Peyer's patch (tissue), 4 donors: Measurements from ENCODE around the gene STRIT1. TPM values are rescaled to one million over a fixed set of nuclear protein-coding genes. Genes with fewer than 3 reads are reported as not detected.

Experiments used
- DNase-seq, 3 donors: peaks; one replicate each; pipeline ENCODE4 v3.0.0-alpha.2; 2017 to 2019
- H3K27ac ChIP-seq, 4 donors: fragments of 200-600 bp; sonication (generic); one replicate each; pipeline ENCODE4 v1.5.1; 2016 to 2019
- H3K27me3 ChIP-seq, 2 donors: fragments of 200-600 bp; sonication (generic); one replicate each; pipeline ENCODE4 v1.5.1; 2019
- H3K36me3 ChIP-seq, 3 donors: fragments of 200-600 bp; sonication (generic); one replicate each; pipeline ENCODE4 v1.5.1; 2016 to 2019
- H3K4me1 ChIP-seq, 4 donors: fragments of 200-600 bp; sonication (generic); one replicate each; pipeline ENCODE4 v1.5.1; 2016 to 2019
- H3K4me3 ChIP-seq, 4 donors: fragments of 200-600 bp; sonication (generic); 1 replicate in 3 of 4; 2 replicates in 1 of 4; pipeline ENCODE4 v1.5.1; 2016 to 2019; ENCODE audit warnings: mild to moderate bottlenecking in 1 of 4
- H3K9me3 ChIP-seq, 4 donors: fragments of 200-600 bp; sonication (generic); one replicate each; pipeline ENCODE4 v1.5.1; 2016 to 2019; ENCODE audit warnings: mild to moderate bottlenecking in 1 of 4
- POLR2A ChIP-seq, 2 donors: fragments of 450-650 bp; IDR thresholded peaks; one replicate each; pipeline ENCODE4 v1.5.1; 2017; ENCODE audit warnings: antibody characterized with exemption in 2 of 2, mild to moderate bottlenecking in 2 of 2, moderate library complexity in 2 of 2
- total RNA-seq, 4 donors: library from RNA; depleted of rRNA; stranded (reverse); fragments of >200 nt; gene quantifications; one replicate each; pipeline ENCODE4 v1.1.0, GENCODE V29; 2016
- TF ChIP-seq, protein P1 (sequence below), 6 experiments: fragments of 450-650 bp in 4 of 6; fragments of 200-600 bp in 2 of 6; sonication (generic) in 1 of 6; IDR thresholded peaks; one replicate each; pipeline ENCODE4 v1.5.1; 2017 to 2019; ENCODE audit warnings: antibody characterized with exemption in 6 of 6, mild to moderate bottlenecking in 3 of 6, moderate library complexity in 1 of 6

Gene STRIT1
- total RNA-seq, 4 donors from 2014 or later, result not detected

DNA sequence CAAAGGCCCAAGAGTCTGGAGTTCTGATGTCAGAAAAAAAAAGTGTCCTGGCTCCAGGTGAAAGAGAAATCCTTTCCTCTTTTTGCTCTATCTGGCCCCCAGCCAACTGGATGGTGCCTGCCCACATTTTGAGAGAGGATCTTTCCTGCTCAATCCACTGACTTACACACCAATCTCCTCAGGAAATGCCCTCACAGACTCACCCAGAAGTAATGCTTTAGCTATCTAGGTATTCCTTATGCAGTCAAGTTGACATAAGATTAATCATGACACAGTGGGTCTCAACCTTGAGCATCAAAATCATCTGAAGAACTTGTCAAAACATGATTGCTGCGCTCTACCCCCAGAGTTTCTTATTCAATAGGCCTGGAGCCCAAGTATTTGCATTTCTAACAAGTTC, 31.2 kb downstream of the STRIT1 start:
- Histone ChIP-seq H3K4me1 (no peaks in the 10 kb centered on the region), H3K36me3 (no peaks in the 10 kb centered on the region), H3K4me3 (no peak overlapping the region), H3K9me3 (no peaks in the 10 kb centered on the region), H3K27me3 (no peaks in the 10 kb centered on the region), H3K27ac (no peak overlapping the region)
- TF ChIP-seq, protein P1, sequence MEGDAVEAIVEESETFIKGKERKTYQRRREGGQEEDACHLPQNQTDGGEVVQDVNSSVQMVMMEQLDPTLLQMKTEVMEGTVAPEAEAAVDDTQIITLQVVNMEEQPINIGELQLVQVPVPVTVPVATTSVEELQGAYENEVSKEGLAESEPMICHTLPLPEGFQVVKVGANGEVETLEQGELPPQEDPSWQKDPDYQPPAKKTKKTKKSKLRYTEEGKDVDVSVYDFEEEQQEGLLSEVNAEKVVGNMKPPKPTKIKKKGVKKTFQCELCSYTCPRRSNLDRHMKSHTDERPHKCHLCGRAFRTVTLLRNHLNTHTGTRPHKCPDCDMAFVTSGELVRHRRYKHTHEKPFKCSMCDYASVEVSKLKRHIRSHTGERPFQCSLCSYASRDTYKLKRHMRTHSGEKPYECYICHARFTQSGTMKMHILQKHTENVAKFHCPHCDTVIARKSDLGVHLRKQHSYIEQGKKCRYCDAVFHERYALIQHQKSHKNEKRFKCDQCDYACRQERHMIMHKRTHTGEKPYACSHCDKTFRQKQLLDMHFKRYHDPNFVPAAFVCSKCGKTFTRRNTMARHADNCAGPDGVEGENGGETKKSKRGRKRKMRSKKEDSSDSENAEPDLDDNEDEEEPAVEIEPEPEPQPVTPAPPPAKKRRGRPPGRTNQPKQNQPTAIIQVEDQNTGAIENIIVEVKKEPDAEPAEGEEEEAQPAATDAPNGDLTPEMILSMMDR (IDR thresholded peaks at IDR 0.05), result no peak
- no peak for TF ChIP-seq POLR2A (IDR thresholded peaks at IDR 0.05)
- no peak for DNase-seq

DNA sequence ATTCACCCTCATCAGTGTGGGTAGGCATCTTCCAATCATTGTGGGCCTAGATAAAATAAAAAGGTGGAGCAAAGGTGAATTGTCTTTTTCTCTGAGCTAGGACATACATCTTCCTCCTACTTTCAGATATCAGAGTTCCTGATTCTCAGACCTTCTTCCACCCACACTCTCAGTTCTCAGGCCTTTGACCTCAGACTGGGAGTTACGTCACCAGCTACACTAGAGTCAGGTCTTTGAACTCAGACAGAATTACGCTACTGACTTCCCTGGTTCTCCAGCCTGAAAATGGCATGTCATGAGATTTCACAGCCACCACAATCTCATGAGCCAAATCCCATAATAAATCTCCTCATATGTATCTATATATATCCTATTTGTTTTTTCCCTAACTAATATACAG, 39.0 kb downstream of the STRIT1 start:
- Histone ChIP-seq H3K36me3 (no peaks in the 10 kb centered on the region), H3K4me3 (no peak overlapping the region), H3K27me3 (no peaks in the 10 kb centered on the region), H3K4me1 (no peaks in the 10 kb centered on the region), H3K27ac (no peak overlapping the region), H3K9me3 (no peaks in the 10 kb centered on the region)
- no peak for DNase-seq
- TF ChIP-seq POLR2A (IDR thresholded peaks at IDR 0.05), result no peak
- TF ChIP-seq, protein P1 (IDR thresholded peaks at IDR 0.05), result no peak

DNA sequence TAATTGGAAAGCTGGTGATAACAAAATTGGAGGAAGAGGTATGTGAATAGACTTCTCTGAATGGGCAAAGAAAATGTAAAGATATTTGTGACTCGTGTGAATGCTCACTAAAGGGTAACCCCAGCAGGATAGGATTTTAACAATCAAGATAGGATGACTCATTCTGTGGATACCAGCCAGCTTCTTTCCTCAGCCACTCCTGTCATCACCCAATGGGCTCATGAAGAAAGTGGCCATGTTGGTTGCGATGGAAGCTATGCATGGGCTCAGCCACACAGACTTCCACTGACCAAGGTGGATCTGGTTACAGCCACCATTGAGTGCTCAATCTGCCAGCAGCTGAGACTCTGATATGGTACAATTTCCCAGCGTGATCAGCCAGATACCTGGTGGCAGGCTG, 40.9 kb downstream of the STRIT1 start:
- H3K4me3 ChIP-seq, result no peak overlapping the region
- no peaks in the 10 kb centered on the region for H3K36me3 ChIP-seq
- no peaks in the 10 kb centered on the region for H3K9me3 ChIP-seq
- H3K27me3 ChIP-seq, result no peaks in the 10 kb centered on the region
- DNase-seq, result no peak
- H3K4me1 ChIP-seq, result no peaks in the 10 kb centered on the region
- TF ChIP-seq, protein P1 (IDR thresholded peaks at IDR 0.05), result no peak
- no peak for TF ChIP-seq POLR2A (IDR thresholded peaks at IDR 0.05)
- no peak overlapping the region for H3K27ac ChIP-seq

DNA sequence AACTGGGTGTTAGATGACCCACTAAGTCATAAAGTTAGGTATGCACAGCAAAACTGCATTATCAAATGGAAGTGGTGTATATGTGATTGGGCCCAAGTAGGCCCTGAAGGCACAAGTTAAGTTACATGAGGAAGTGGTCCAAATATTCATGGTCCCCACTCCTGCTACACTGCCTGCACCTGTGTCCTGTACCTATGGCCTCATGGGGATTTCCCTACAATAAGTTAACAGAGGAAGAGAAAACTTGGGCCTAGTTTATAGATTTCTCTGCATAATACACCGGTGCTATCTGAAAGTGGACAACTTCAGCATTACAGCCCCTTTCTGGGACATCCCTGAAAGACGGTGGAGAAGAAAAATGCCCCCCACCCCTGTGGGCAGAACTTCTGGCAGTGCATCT, 41.5 kb downstream of the STRIT1 start:
- no peak for TF ChIP-seq POLR2A (IDR thresholded peaks at IDR 0.05)
- TF ChIP-seq, protein P1 (IDR thresholded peaks at IDR 0.05), result no peak
- no peaks in the 10 kb centered on the region for H3K4me1 ChIP-seq
- H3K36me3 ChIP-seq, result no peaks in the 10 kb centered on the region
- H3K9me3 ChIP-seq, result no peaks in the 10 kb centered on the region
- no peak for DNase-seq
- no peak overlapping the region for H3K27ac ChIP-seq
- no peak overlapping the region for H3K4me3 ChIP-seq
- no peaks in the 10 kb centered on the region for H3K27me3 ChIP-seq

DNA sequence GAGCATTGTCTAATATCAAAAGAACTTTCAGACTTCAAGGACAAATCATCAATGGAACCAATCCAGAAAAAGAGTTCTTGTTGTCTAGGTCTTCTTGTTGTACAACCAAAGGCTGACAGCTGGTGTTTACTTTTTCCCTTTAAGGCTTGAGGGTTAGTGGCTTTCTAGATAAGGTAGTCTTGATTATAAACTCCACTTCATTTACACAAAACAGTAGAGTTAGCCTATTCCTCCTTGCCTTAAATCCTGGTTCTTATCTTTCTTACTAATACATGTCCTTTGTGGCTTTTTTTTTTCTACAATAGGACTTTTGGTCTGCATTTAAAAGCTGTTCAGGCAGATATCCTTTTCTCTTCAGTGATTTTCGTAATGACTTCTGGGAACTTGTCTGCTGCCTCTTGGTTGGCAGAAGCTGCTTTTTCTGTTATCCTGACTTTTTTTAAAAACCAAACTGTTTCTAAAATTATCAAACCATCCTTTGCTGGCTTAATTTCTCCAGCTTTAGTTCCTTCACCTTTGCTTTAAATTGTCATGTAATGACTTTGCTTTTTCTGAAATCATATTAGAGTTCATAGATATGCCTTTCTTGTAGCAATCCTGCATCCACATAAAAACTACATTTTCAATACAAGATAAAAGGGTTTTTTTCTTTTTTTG, 44.8 kb downstream of the STRIT1 start:
- TF ChIP-seq, protein P1 (IDR thresholded peaks at IDR 0.05), result no peak
- no peak overlapping the region for H3K4me3 ChIP-seq
- H3K27me3 ChIP-seq, result no peaks in the 10 kb centered on the region
- no peak for DNase-seq
- no peak overlapping the region for H3K27ac ChIP-seq
- H3K36me3 ChIP-seq, result no peaks in the 10 kb centered on the region
- no peaks in the 10 kb centered on the region for H3K4me1 ChIP-seq
- H3K9me3 ChIP-seq, result no peaks in the 10 kb centered on the region

DNA sequence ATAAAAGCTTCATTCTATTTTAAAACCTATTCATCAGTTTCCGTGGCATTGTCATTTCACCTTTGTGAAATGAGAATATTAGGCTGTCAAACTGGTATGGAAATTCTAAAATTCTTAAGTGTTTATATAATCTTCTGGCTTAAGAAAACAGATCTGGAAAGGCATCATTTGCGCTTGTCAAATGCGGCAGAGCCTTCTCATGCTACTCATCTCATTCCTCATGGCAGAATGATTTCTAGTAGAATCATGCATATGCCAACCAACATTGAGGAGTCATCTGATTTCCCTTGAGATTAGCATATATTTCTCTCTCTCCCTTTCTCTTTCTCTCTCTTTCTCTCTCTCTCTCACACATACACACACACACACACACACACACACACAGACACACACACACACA, 48.8 kb downstream of the STRIT1 start:
- no peaks in the 10 kb centered on the region for H3K9me3 ChIP-seq
- DNase-seq, result no peak
- no peaks in the 10 kb centered on the region for H3K27me3 ChIP-seq
- TF ChIP-seq, protein P1 (IDR thresholded peaks at IDR 0.05), result no peak
- TF ChIP-seq POLR2A (IDR thresholded peaks at IDR 0.05), result no peak
- no peaks in the 10 kb centered on the region for H3K4me1 ChIP-seq
- no peak overlapping the region for H3K4me3 ChIP-seq
- H3K36me3 ChIP-seq, result no peaks in the 10 kb centered on the region
- no peak overlapping the region for H3K27ac ChIP-seq
